Measurements from ENCODE around the gene SLC16A7. TPM values are rescaled to one million over a fixed set of nuclear protein-coding genes. Genes with fewer than 3 reads are reported as not detected.

Gene SLC16A7
- total RNA-seq, 1 donor from 2014 or later: 26.0 TPM

GRCh38 chr12:59724011-59724695, 128.3 kb downstream of the SLC16A7 start:
- Histone ChIP-seq H3K27me3 (no peaks in the 10 kb centered on the region), H3K4me1 (no peaks in the 10 kb centered on the region), H3K27ac (no peak overlapping the region), H3K4me3 (no peak overlapping the region), H3K36me3 (no peaks in the 10 kb centered on the region), H3K9me3 (no peaks in the 10 kb centered on the region)
- intact Hi-C loops (cut with DNase I): no loop called here
- no peak for TF ChIP-seq CTCF (IDR thresholded peaks at IDR 0.05)
- DNase-seq: no peak
- ATAC-seq: no peak

- intact Hi-C loops (cut with DNase I): no loop called here
- ATAC-seq: no peak
- DNase-seq: no peak
- no peak for TF ChIP-seq CTCF (IDR thresholded peaks at IDR 0.05)
- Histone ChIP-seq H3K27ac (no peak overlapping the region), H3K27me3 (no peaks in the 10 kb centered on the region), H3K36me3 (no peaks in the 10 kb centered on the region), H3K4me1 (peaks cover 6% of the 10 kb centered on the region), H3K4me3 (no peak overlapping the region), H3K9me3 (no peaks in the 10 kb centered on the region)
Observed at GRCh38 chr12:59733200-59733599, 137.4 kb downstream of the SLC16A7 start.

GRCh38 chr12:59734371-59734770, 138.5 kb downstream of the SLC16A7 start:
- H3K4me3 ChIP-seq: no peak overlapping the region
- intact Hi-C loops (cut with DNase I): no loop called here
- ATAC-seq (peak; percentile 29), DNase-seq (no peak)
- H3K27me3 ChIP-seq: no peaks in the 10 kb centered on the region
- H3K4me1 ChIP-seq: peaks cover 6% of the 10 kb centered on the region
- H3K9me3 ChIP-seq: no peaks in the 10 kb centered on the region
- no peak for TF ChIP-seq CTCF (IDR thresholded peaks at IDR 0.05)
- no peak overlapping the region for H3K27ac ChIP-seq
- H3K36me3 ChIP-seq: no peaks in the 10 kb centered on the region

- Histone ChIP-seq H3K36me3 (no peaks in the 10 kb centered on the region), H3K27ac (no peak overlapping the region), H3K27me3 (no peaks in the 10 kb centered on the region), H3K9me3 (no peaks in the 10 kb centered on the region), H3K4me1 (peaks cover 6% of the 10 kb centered on the region), H3K4me3 (no peak overlapping the region)
- intact Hi-C loops (cut with DNase I): no loop called here
- ATAC-seq: no peak
- no peak for DNase-seq
- no peak for TF ChIP-seq CTCF (IDR thresholded peaks at IDR 0.05)
Observed at GRCh38 chr12:59735231-59735630, 139.4 kb downstream of the SLC16A7 start.

- H3K27ac ChIP-seq: no peak overlapping the region
- peaks cover 6% of the 10 kb centered on the region for H3K4me1 ChIP-seq
- no peaks in the 10 kb centered on the region for H3K9me3 ChIP-seq
- H3K36me3 ChIP-seq: no peaks in the 10 kb centered on the region
- no peak for ATAC-seq
- DNase-seq: no peak
- H3K4me3 ChIP-seq: no peak overlapping the region
- intact Hi-C loops (cut with DNase I): no loop called here
- no peaks in the 10 kb centered on the region for H3K27me3 ChIP-seq
- no peak for TF ChIP-seq CTCF (IDR thresholded peaks at IDR 0.05)
Observed at GRCh38 chr12:59736359-59736758, 140.5 kb downstream of the SLC16A7 start.

GRCh38 chr12:59736786-59737185, 141.0 kb downstream of the SLC16A7 start:
- Histone ChIP-seq H3K27me3 (no peaks in the 10 kb centered on the region), H3K27ac (no peak overlapping the region), H3K9me3 (no peaks in the 10 kb centered on the region), H3K36me3 (no peaks in the 10 kb centered on the region), H3K4me3 (no peak overlapping the region), H3K4me1 (peaks cover 6% of the 10 kb centered on the region)
- ATAC-seq (no peak), DNase-seq (no peak)
- intact Hi-C loops (cut with DNase I): no loop called here
- TF ChIP-seq CTCF (IDR thresholded peaks at IDR 0.05): no peak

Data from upper lobe of right lung (tissue), 1 donor.